Stromal cell of bone marrow (primary cell): ENCODE results near the gene YIF1A.
"Not testable (repeated sequence)": the region's sequence is repeated elsewhere in the genome, so short reads cannot be mapped to it uniquely, and the experiment has no call there.

Experiments used
- DNase-seq: peaks from one replicate; pipeline ENCODE4 v3.0.0-alpha.2; 2012; ENCODE audit warnings: low read depth

The YIF1A gene

DNA sequence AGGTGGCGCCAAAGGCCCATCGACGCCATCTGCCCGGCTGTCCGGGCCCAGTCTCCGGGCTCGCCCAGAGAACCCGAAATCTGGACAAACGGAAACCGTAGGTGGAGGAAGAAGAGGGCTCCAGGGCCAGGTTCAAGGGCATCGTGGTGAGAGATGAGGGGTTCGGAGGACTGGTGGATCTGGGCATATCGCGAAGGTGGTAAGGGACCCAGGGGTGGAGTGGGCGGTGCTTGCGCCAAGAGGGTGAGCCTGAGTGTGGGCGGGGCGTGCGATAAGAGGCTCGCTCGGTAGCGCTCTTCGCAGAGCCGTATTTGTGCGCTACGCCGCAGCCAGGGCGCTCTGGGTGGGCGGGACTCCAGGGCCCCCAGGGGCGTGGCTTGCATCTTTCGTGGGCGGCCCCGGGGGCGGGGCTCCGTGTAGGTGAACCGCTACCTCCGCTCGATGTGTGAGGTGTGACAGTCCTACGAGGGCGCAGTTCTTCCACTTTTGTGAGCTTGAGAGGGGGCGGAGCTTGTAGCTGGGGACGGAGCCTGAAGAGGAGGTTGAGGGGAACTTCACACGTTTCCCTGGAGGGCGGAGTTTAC, 23.1 kb upstream of the YIF1A start:
- peak; percentile 78 for DNase-seq

DNA sequence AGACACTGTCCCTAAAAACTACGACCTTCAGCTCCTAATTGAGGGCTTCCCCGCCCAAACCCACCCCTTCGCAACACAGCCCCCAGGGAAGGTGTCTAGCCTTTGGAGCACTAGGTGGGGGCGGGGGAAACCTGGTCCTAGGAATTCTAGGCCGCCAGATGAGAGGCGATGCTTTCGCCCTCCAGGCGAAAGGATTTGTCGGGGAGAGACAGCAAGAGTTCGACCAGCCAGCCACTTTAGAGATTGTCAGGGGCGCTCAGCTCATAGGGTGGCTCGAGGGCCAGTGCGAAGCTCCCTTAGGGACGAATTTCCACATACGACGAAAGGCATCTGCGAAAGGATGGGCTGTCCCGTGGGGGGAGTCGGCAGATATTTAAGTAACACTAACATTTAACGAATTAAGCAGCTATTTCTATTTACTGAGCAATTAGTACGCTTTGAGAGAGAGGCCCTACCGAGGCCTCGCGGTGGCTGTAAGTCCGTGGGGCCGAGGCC, 22.6 kb upstream of the YIF1A start:
- DNase-seq = no peak

DNA sequence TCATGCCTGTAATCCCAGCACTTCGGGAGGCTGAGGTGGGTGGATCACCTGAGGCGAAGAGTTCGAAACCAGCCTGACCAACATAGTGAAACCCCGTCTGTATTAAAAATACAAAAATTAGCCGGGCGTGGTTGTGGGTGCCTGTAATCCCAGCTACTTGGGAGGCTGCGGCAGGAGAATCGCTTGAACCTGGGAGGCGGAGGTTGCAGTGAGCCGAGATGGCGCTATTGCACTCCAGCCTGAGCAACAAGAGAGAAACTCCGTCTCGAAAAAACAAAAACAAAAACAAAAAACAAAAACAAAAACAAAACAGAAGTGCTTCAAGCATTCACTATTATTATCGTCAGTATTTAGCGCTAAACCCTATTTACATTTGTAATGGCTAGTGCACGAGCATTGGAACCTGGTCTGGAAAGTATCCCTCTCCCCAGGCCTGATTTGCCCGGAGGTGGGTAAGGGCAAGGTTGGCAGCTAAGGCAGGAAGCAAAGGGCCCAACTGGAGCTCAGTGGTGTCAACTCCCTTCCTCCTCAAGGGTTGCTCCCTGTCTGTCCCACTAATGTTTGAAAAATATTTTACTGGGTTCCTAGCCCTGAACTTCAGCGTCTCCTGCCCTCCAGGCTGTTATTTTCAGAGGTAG, 22.0 kb upstream of the YIF1A start:
- DNase-seq = not testable (repeated sequence)

DNA sequence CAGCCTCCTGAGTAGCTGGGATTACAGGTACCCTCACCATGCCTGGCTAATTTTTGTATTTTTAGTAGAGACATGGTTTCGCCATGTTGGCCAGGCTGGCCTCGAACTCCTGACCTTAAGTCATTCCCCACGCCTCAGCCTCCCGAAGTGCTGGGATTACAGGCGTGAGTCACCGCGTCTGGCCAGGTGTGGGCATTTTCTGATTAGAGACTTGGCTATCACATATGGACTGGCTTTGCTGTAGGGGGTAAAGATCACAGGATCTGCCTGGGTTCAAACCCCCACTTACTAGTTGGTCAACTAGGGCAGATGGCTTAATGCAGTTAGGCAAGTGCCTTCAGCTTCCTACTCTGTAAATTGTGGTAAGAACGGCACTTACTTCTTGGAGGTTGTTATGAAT, 21.4 kb upstream of the YIF1A start:
- no peak for DNase-seq

DNA sequence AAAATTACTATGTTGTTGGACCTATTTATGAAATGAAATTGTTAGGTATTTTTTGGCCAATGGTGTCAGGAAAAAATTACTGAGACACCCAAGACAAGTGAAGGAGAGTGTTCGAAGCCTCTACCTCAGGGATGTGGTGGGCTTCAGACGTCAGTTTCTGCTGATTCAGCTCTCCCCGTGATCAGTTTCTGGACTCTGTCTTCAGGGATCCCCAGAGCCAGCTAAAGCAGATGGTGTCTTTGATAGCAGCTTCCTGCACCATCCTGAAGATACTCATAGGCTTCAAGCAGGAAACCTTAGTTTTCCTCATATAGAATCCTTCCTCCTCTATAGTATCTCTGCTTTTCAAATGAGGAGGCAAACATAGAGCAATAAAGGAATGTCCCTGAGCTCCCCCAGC, 20.5 kb upstream of the YIF1A start:
- no peak for DNase-seq

DNA sequence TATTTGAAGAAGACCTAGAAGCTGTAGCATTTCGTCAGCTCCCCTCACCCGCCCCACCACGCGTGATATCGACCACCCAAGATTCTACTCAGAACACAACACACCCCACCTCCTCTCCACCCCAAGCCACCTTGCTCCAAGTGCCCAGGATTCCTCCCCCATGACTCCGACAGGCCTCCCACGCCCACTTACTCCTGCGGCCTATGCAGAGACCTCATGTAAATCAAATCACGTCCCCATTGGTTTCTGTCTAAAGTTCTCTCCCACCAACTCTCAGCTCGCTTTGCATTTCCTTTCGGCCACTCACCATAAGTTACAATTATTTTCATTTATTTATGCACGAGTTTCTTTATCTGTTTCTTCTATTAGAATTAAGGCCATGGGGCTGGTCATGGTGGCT, 13.7 kb upstream of the YIF1A start:
- DNase-seq = no peak

DNA sequence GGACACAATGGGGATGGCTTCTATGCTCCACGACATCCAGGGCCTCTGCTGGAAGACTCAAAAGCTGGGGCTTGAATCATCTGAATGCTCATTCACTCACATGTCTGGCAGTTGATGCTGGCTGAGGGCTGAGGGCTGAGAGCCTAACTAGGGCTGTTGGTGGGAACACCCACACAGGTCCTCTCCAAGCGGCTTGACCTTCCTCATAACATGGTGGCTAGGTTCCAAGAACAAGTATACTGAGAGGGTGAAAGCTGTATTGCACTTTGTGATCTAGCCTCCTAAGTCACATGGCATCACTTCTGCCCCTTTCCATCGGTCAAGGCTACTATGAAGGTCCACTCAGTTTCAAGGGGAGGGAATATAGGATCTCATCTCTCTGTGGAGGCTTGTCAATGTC, 10.2 kb upstream of the YIF1A start:
- DNase-seq = no peak

DNA sequence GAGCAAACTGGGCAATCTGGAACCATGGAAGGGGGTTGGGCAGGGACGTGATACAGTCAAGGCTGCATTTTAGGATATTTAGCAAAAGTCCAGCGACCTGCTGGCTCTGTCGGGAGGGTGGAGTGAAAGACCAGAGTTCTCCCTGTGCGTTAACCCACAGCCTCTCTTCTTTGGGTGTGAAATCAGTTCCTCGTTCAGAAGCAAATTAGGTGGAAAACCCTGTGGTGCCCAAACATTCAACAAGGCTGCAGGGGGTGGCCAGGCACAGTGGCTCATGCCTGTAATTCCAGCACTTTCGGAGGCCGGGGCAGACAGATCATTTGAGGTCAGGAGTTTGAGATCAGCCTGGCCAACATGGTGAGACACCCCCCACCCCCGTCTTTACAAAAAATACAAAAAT, 8.7 kb upstream of the YIF1A start:
- DNase-seq = no peak

DNA sequence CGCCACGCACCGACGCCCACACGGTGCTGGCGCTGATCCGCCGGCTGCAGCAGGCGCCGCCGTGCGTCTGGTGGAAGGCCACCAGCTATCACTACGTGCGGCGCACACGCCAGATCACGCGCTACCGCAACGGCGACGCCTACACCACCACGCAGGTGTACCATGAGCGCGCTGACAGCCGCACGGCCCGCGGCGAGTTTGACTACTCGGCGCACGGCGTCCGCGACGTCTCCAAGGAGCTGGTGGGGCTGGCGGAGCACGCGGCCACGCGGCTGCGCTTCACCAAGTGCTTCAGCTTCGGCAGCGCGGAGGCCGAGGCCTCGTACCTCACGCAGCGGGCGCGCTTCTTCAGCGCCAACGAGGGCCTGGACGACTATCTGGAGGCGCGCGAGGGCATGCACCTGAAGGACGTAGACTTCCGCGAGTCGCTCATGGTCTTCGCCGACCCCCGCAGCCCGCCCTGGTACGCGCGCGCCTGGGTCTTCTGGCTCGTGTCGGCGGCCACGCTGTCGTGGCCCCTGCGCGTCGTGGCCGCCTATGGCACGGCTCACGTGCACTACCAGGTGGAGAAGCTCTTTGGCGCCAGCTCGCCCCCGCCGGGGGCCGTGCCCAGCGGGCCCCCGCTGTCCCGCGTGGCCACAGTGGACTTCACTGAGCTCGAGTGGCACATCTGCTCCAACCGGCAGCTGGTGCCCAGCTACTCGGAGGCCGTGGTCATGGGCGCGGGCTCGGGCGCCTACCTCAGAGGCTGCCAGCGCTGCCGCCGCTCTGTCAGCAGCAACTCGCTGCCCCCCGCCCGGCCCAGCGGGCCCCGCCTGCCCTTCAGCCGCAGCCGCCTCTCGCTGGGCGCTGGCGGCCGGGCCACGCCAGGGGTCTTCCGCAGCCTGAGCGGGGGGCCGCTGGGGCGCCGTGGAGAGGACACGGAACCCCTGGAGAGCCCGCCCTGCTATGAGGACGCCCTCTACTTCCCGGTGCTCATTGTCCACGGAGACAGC, 6.0 kb upstream of the YIF1A start:
- no peak for DNase-seq

DNA sequence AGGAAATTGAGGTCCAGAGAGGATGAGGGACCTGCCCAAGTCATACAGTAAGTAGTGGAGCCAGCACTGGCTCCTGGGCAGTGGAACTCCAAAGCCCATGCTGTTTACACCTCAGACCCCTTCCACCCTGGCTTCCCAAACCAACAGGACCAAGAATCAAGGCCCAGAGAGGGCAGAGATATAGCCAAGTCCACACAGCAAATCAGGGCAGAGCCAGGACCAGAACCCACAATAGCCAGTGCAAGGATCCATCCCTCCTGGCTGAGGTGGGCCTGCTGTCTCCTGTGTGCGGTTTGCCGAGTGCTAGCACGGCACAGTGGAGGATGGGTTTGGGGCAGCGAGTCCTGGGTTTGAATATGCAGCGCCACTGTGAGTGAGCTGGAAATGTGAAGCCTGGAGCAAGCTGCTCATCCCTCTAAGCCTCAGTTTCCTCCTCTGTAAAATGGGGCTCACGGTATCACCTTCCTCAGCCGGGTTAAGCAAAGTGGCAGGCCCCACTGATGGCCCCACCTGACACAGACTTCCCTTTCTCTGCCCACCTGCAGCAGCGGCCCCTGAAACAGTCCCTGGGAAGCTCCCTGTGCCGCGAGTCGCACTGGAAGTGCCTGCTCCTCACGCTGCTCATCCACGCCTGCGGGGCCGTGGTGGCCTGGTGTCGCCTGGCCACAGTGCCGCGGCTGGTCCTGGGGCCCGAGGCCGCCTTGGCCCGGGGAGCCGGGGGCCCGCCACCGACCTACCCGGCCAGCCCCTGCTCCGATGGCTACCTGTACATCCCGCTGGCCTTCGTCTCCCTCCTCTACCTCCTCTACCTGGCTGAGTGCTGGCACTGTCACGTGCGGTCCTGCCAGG, 5.1 kb upstream of the YIF1A start:
- DNase-seq = no peak

DNA sequence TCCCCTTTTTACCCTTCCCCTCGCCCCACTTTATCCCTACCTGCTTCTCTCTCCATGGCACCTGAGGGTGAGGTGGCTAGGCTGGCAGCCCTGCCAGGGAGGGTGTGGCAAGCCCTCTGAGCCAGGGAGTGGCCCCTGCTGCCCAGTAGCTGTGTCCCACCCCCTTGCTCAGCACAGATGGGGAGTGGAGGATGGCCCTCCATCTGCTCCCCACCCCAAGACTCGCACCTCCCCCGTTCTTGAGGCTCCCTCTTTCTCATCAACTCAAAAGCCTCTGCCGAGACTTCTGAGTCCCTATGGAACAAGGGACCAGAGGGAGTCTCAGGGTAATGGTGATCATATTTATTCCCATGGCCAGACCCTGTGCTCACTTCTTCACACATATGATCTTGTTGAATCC, 4.4 kb upstream of the YIF1A start:
- no peak for DNase-seq

DNA sequence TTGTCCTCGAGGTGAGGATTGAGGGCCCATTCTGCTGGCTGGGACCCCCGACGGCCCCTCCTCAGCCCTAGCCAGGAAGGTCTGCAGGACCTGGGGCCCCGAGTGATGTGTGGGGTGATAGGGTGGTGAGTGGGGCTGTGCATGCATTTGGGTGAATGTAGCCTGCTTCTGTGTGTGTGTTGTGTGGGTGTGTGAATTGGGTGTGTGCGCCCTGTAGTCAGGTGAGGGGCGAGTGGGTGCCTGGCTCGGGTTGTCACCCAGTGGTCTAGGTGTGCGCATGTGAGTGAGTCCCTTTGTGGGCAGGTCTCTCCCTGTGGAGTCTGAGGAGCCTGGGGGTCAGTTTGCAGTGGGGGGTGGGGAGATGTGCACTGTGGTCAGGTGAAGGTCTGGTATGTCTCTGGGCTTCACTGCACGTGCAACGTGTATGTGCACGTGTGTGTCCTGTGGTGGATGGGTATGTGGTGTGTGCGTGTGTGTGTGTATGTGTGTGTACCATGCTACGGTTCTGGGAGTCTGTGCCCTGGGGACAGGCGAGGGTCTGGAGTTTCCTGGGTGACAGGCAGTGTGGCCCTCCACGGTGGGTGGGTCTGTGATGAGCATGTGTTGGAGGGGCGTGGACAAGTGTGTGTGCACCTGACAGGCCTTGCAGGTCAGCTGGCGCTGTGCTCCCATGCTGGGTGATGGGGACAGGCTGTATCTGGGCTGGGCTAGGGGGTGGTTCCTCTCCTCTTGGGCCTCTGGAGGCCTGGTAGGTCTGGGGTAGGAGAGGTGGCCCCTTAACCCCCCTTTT, 3.8 kb upstream of the YIF1A start:
- no peak for DNase-seq

DNA sequence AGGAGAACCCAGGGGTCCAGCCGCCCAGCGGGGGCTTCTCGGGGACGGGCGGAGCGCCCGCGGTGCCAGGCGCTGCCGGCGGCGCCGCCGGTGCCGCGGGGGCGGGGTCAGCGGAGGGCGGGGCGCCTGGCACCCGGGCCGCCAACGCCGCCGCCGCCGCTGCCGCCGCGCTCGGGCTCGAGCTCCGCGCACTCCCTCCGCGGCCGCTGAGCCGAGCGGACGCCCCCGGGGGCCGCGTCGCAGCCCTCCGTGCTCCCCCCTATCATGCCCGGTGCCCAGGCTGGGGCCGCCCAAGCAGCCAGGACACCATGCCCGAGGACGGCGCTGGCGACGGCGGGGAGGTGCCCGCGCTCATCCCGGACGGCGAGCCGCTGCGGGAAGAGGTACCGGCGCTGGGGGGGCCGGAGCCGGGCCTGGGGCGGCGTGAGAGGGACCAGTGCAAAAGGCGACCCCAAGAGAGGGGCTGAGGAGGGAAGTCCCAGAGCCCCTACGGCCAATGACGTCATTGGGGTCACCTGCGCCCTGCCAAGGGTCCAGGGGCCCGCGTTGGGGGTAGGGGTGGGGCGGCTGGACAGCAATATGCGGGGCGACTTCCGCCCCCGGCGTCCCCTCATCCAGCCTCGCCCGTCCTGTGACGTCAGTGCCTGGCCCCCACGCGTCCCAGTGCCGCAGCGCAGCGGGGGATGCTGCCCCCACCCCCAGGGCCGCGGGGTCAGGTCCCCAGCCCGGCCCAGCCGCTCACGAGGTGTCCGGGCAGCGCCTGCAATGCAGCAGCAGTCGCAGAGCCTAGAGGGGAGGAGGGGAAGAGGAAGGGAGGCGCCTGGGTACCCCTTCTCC, 3.0 kb upstream of the YIF1A start, which contains the start of gene TMEM151A:
Gene TMEM151A, plus strand, starts transcription at position 189 of the 837 bp plus-strand sequence. Its CDS starts 120 bp downstream, at position 309.
- DNase-seq = no peak

DNA sequence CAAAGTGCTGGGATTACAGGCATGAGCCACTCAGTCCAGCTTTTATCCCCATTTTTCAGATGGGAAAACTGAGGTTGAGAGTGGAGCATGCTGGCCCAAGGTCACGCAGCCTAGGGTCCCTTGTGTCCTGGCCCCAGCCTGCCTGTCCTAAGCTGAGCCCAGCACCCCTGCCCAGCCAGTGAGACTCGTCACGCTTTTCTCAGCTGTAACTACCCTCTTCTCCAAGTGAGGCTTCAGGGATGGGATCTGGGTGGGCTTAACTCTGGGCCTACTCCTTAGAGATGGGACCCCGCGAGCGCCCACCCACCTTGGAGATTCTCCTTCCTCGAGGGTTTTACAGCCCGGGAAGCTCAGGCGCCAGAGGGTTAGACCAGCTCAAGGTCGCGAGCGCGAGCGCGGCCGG, 2.4 kb upstream of the YIF1A start:
- no peak for DNase-seq

DNA sequence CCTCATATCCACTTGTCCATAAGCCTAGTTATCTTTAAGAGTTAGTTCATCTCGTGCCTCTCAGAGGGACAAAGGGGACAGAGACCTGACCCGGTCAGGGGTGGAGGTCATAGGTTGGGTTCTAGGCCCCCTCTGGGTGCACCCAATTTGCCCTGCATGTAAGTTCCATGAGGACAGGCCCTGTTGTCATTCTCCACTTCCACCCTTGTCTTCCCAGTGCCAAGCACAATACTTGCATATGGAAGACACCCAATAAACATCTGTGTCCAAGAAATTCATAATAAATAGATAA, 1.3 kb upstream of the YIF1A start:
- DNase-seq = no peak

DNA sequence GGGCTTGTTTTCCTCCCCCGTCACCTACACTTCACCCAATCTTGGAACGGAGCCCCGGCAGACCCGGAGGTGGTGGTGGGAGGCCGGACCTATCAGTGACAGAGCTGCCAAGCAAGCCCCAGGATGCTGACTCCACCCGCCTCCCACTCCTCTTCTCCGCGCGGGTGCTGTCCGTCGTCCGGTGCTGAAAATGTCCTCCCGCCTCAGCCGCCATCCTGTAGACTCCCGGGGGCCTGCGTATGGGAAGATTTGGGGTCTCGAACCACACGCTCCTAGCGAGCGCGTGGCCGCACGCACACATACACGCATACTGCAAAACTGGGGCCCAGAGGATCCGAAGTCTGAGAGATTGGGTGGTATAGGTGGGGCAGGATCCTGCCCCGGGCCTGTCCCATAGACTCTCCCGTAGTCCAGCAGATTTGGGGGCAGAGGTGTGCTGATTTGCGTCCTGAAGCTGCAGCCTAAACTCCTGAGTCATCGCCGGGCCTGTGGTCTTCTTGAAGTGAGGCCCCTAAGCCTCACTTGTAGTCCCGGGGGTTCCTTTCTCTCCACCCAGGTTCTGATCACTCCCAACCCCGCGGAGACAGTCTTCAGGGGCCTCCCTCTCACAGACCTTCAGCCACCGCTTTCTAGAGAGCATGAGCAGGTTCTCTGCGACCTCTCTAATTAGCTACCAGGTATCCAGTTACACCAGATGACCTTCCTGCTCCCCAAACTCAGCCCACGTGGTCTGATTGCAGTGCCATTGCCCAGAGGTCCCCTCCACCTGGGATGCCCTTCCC, 796 bp upstream of the YIF1A start:
- DNase-seq = peak; percentile 30

DNA sequence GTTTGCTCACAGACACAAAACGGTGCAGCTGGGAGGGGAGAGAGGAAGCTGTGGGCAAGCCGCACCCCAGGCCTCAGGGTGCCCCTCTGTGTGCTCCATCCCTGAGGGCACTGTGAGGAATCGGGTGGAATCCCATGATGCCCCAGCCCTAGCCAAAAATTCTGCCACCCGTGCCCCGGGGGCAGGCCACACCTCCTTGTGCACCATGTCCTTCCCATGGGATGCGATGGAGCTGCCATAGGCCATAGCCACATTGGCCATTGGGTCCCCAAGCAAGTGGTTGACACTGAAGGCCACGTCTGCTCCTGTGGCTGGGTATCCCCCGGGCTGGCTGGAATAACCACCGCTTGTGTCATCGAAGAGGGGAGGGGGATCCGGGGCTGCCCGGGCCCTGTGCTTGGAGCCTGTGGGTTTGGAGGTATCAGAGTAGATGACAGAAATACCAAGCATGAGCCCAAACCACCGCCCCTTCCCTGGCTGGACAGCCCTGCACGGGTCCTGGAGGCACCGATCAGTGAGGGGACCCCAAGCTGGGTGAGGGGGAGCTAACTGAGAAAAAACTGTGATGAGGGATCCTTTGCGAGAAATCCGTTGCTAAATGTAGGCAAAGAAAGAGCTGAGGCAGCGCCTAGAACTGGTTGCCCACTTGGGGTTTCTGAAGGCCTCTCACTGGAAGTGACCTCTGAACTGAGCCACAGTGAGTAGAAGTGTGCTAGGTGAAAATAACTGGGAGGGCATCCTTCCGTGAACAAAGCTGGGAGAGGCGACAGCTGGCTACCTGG, 863 bp downstream of the YIF1A start:
- no peak for DNase-seq

DNA sequence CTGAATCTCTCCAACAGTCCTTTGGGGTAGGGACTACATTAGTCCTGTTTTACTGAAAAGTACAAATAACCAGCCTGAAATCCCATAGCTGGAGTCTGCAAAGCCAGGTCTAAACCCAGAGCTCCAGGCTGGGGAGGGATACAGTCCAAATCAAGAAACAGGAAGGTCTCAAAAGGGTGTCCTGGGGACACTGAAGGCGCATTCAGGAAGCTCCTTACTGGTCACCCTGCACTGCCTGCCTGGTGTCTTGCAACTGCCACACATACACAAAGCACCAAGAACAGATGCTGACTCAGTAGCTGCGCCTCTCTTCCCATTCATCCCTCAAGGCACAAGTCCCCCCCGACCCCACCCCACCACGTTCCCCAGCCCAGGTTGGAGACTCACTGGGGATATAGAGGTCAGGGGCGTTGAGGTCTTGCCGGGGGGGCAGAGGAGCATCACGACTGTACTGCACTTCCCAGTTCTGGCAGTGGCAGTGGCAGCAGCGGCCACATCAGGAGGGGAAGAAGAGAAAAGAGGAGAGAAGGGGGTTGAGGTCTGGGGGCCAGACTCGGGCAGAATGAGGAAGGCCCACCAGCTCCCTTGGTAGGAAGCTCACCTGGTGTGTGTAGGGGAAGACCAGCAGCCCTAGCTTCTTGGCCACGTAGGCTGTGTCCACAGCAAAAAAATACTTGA, 1.6 kb downstream of the YIF1A start:
- no peak for DNase-seq
